HepG2 (cell line): Measurements from ENCODE around the gene NFX1. TPM values are rescaled to one million over a fixed set of nuclear protein-coding genes. Genes with fewer than 3 reads are reported as not detected.

ENCODE experiments used
- BHLHE40 ChIP-seq: IDR thresholded peaks from 2 replicates; pipeline ENCODE4 v1.6.1; 2011; ENCODE audit warnings: low read length, improper control_type of control experiment
- NR2F6 ChIP-seq, 2 experiments: IDR thresholded peaks; 2 replicates each; pipeline ENCODE4 v1.6.1; 2016; ENCODE audit warnings: antibody characterized with exemption in 1 of 2, mild to moderate bottlenecking in 1 of 2
- POLR2A ChIP-seq, 2 experiments: IDR thresholded peaks; 2 replicates each; pipeline ENCODE4 v1.6.1; 2011; ENCODE audit warnings: low read depth in 2 of 2, low read length in 2 of 2, mild to moderate bottlenecking in 1 of 2, moderate library complexity in 1 of 2; ENCODE audit not compliant: insufficient read depth in 1 of 2
- PTBP1 ChIP-seq: fragments of 200-400 bp; formaldehyde crosslinking; IDR thresholded peaks from 2 replicates; pipeline ENCODE4 v1.6.1; 2018; ENCODE audit warnings: low read length, low read depth; ENCODE audit not compliant: poor library complexity, severe bottlenecking
- RBM39 ChIP-seq: fragments of 200-400 bp; formaldehyde crosslinking; IDR thresholded peaks from one replicate; pipeline ENCODE4 v1.6.1; 2018; ENCODE audit warnings: antibody characterized with exemption, mild to moderate bottlenecking, low read depth, low read length; ENCODE audit not compliant: poor library complexity, severe bottlenecking
- RCOR2 ChIP-seq: IDR thresholded peaks from 2 replicates; pipeline ENCODE4 v1.6.1; 2016; ENCODE audit warnings: missing biosample characterization, missing genetic modification reagents
- RXRB ChIP-seq: IDR thresholded peaks from 2 replicates; pipeline ENCODE4 v1.6.1; 2016; ENCODE audit warnings: borderline replicate concordance, missing genetic modification reagents, missing compliant biosample characterization
- TCF7L2 ChIP-seq: IDR thresholded peaks from 2 replicates; pipeline ENCODE4 v1.6.1; 2011; ENCODE audit warnings: mild to moderate bottlenecking, low read depth, low read length, moderate library complexity
- ZBTB1 ChIP-seq: sonication (generic); formaldehyde crosslinking; IDR thresholded peaks from 2 replicates; pipeline ENCODE4 v1.4.0; 2020; ENCODE audit warnings: missing genetic modification reagents, borderline replicate concordance
- ZBTB4 ChIP-seq: sonication (generic); formaldehyde crosslinking; IDR thresholded peaks from 2 replicates; pipeline ENCODE4 v1.4.0; 2020; ENCODE audit warnings: missing genetic modification reagents, mild to moderate bottlenecking, borderline replicate concordance
- ZFP41 ChIP-seq: sonication (generic); formaldehyde crosslinking; IDR thresholded peaks from 2 replicates; pipeline ENCODE4 v1.4.0; 2020; ENCODE audit warnings: mild to moderate bottlenecking, missing genetic modification reagents, borderline replicate concordance
- polyA plus RNA-seq, 8 experiments: library from polyadenylated mRNA; depleted of rRNA in 3 of 8; stranded (reverse) in 7 of 8; unstranded in 1 of 8; fragments of >200 nt; fragmentation: Illumina TruSeq in 4 of 8; extraction: Trizol in 4 of 8; gene quantifications; 2 replicates each; pipeline versions ENCODE4 v1.2.1 to v1.2.3, GENCODE V29; 2011 to 2016; ENCODE audit warnings: low read depth in 4 of 8, missing spikeins in 1 of 8, mixed read lengths in 1 of 8; ENCODE audit not compliant: insufficient read depth in 1 of 8
- total RNA-seq, 5 experiments: library from RNA; depleted of rRNA; stranded (reverse); fragments of >200 nt; fragmentation: Illumina TruSeq; extraction: Trizol; gene quantifications; 2 replicates each; pipeline ENCODE4 v1.2.3, GENCODE V29; 2016; ENCODE audit warnings: low read depth in 1 of 5
- TF ChIP-seq, protein P1 (sequence below): sonication (generic); formaldehyde crosslinking; IDR thresholded peaks from 2 replicates; pipeline ENCODE4 v1.4.0; 2020; ENCODE audit warnings: missing genetic modification reagents, borderline replicate concordance
- TF ChIP-seq, protein P2 (sequence below): IDR thresholded peaks from 2 replicates; pipeline ENCODE4 v1.6.1; 2016; ENCODE audit warnings: low read depth, borderline replicate concordance
- TF ChIP-seq, protein P3 (sequence below): sonication (generic); formaldehyde crosslinking; IDR thresholded peaks from 2 replicates; pipeline ENCODE4 v1.5.1; 2020; ENCODE audit warnings: mild to moderate bottlenecking, missing genetic modification reagents, borderline replicate concordance
- TF ChIP-seq, protein P4 (sequence below), 2 experiments: sonication (generic) in 1 of 2; formaldehyde crosslinking in 1 of 2; IDR thresholded peaks; 2 replicates each; pipeline versions ENCODE4 v1.4.0 to v1.6.1; 2016 to 2020; ENCODE audit warnings: borderline replicate concordance in 1 of 2, low read depth in 1 of 2, mild to moderate bottlenecking in 1 of 2, missing genetic modification reagents in 1 of 2

NFX1 gene
- total and polyA plus RNA-seq, 2 of the 13 experiments (the other 11 are each of a cell fraction or from before 2014, with no cell fraction given), result 23.9 to 27.5 TPM

DNA sequence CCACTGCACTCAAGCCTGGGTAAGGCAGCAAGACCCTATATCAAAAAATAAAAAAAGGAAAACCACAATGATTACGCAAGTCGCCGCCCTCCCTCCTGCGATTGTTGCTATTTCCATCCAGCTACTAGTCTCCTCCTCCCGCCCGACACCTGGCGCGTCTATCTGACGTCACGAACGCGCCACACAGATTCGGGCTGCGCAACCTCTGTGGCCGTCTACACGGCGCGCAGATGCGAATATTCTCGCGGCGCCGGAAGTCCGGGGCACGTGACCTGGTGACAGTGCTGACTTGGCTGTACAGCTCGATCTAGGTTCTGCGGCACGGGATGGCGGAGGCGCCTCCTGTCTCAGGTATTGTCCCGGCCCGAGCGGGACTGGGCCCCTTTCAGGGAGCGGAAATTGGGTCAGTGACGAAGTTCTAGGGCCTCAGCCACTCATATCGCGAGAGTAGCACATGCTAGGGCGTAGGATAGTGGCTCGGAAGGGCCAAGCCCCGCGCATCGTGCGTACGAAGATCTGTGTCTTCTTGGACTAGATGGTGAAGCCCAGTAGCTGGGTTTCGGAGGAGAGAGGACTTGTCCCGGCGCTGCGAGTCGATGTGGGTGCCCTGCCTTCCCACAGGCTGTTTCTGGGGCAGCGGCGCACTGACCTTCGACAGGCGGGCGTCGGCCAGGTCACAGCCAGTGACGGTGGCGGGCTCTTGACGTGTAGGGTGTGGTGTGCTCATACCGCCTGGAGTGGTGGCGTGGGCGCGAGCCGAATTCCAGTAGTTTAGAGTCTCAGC is at the start of gene NFX1 (continued):
- TF ChIP-seq, protein P1, sequence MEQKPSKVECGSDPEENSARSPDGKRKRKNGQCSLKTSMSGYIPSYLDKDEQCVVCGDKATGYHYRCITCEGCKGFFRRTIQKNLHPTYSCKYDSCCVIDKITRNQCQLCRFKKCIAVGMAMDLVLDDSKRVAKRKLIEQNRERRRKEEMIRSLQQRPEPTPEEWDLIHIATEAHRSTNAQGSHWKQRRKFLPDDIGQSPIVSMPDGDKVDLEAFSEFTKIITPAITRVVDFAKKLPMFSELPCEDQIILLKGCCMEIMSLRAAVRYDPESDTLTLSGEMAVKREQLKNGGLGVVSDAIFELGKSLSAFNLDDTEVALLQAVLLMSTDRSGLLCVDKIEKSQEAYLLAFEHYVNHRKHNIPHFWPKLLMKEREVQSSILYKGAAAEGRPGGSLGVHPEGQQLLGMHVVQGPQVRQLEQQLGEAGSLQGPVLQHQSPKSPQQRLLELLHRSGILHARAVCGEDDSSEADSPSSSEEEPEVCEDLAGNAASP (CRISPR knock-in tag), result peak; percentile 51
- TF ChIP-seq NR2F6 (IDR thresholded peaks at IDR 0.05) (no peak), NR2F6 (CRISPR knock-in tag; IDR thresholded peaks at IDR 0.05) (peak; percentile 13; the same call in 1 of the 2 replicates), BHLHE40 (peak; percentile 98), ZBTB4 (CRISPR knock-in tag) (no peak), RBM39 (peak; percentile 62), TCF7L2 (no peak), RXRB (CRISPR knock-in tag) (peak; percentile 73; the same call in 1 of the 2 replicates), POLR2A (IDR thresholded peaks at IDR 0.05; ENCODE audit: insufficient read depth in 1 of 2, low read depth in 2 of 2, low read length in 2 of 2) (peak; percentile 87 to 89), PTBP1 (peak; percentile 3), ZFP41 (CRISPR knock-in tag) (0 out of 2 replicates have a peak, but pooled peaks have one; percentile 47), ZBTB1 (no peak), RCOR2 (CRISPR knock-in tag) (peak; percentile 17; the same call in 1 of the 2 replicates)
- TF ChIP-seq, protein P2, sequence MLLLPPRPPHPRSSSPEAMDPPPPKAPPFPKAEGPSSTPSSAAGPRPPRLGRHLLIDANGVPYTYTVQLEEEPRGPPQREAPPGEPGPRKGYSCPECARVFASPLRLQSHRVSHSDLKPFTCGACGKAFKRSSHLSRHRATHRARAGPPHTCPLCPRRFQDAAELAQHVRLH, result peak; percentile 94
- TF ChIP-seq, protein P3, sequence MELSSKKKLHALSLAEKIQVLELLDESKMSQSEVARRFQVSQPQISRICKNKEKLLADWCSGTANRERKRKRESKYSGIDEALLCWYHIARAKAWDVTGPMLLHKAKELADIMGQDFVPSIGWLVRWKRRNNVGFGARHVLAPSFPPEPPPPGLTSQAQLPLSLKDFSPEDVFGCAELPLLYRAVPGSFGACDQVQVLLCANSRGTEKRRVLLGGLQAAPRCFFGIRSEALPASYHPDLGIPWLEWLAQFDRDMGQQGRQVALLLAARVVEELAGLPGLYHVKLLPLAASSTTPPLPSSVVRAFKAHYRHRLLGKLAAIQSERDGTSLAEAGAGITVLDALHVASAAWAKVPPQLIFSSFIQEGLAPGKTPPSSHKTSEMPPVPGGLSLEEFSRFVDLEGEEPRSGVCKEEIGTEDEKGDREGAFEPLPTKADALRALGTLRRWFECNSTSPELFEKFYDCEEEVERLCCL (CRISPR knock-in tag), result peak; percentile 76; the same call in 1 of the 2 replicates
- TF ChIP-seq, protein P4, sequence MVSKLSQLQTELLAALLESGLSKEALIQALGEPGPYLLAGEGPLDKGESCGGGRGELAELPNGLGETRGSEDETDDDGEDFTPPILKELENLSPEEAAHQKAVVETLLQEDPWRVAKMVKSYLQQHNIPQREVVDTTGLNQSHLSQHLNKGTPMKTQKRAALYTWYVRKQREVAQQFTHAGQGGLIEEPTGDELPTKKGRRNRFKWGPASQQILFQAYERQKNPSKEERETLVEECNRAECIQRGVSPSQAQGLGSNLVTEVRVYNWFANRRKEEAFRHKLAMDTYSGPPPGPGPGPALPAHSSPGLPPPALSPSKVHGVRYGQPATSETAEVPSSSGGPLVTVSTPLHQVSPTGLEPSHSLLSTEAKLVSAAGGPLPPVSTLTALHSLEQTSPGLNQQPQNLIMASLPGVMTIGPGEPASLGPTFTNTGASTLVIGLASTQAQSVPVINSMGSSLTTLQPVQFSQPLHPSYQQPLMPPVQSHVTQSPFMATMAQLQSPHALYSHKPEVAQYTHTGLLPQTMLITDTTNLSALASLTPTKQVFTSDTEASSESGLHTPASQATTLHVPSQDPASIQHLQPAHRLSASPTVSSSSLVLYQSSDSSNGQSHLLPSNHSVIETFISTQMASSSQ (IDR thresholded peaks at IDR 0.05; ENCODE audit: low read depth), result peak; percentile 28; the same call in 1 of the 2 replicates
- TF ChIP-seq, protein P4 (CRISPR knock-in tag; IDR thresholded peaks at IDR 0.05; ENCODE audit: borderline replicate concordance), result peak; percentile 62; the same call in 1 of the 2 replicates
